Activated CD4-positive, alpha-beta T cell treated with anti-CD3 and anti-CD28 coated beads for 1 hour (primary cell): Measurements from ENCODE around the gene VWC2.

ENCODE experiments used
- DNase-seq: peaks from one replicate; pipeline ENCODE4 v3.0.0-alpha.2; 2020

VWC2 gene

GRCh38 chr7:49852619-49853462 lies 79.4 kb downstream of the VWC2 start:
- no peak for DNase-seq

DNA sequence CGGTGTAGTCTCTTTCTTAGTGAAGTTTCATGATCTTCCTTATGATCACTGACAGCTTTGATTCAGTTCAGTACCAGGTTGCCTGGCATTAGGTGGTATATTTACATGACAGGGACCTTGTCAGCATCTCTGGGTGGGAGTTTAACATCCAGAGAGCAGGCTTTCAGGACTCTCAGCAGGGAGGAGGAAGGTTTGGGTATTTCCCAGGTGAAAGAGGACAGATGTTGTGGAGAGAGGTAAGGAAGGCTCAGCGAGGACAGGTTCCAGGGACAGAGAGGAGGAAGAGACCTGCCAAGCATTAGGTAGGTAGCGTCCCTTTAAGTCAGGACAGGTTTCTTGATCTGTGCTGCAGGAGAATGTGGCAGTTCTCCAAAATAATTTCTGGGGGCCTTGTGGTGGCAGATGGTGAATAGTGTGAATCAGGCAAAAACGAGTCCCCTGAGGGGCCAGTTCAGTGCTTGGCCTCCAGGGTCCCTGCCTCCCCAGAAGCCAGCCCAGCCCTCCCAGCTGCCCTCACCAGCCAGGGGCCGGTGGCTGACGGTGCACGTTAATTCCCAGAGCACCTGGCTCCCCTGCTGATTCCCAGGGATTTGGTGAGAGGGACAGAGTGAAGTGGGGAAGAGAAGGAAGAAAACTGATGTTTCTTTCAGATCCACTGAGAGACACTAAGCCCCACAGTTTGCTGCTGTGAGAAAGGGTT lies 82.0 kb downstream of the VWC2 start:
- DNase-seq, result no peak

DNA sequence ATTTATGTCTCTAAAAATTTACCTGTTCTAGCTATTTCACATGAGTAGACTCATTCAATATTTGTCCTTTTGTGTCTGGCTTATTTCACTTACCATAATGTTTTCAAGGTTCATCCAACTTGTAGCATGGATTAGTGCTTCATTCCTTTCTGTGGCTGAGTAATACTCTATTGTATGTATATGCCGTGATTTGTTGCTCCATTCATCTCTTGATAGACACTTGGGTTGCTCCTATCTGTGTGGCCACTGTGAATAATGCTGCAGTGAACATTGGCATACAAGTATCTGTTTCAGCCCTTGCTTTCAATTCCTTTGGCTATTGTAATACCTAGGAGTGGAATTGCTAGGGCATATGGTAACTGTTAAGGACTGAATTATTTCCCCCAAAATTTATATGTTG lies 86.9 kb downstream of the VWC2 start:
- no peak for DNase-seq

DNA sequence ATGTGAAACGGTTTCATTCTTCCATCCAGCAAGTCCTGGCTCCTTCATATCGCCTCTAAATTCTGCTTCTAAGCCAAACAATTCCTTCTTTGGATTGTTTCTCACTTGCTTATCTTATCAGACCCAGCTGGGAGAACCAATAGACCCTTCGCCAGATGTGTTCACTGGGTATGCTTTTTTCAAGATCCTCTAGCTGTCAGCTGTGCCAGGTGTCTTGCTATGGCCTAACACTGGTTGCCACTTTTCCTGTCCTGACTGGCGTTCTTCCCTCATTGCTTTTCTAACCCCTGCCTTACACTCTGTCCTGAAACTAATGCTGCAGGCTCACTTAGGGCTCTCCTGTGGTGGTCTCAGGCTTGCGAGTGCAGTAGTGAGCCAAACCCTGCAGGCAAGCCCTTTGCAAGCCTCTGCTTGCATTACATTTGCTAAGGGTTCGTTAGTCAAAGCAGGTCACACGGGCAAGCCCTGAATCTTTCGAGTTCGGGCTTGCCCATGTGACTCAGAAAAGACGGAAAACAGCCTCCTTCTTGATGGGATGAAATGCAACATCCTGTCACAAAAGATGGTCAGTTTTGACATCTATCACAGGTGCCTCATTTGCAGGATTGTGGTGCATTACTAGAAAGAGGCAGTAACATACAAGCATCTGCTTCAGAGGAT lies 92.8 kb downstream of the VWC2 start:
- no peak for DNase-seq

DNA sequence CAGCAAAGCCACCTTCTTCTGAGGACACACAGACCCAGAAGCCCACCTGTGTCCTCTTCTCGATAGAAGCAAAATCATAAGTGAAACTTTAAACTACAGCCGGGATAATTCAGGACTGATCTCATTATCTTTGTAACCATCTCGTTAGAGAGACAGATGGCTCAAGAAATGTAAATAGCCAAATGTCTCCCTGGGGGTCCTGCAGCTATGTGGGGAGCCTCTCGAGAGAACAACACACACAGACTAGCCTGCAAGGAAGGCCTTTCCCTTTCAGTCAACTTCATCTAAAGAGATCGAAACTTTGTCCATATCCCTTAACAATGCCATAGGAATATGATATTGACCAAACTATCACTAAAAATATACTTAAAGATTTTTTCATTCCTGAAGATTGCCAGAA lies 93.5 kb downstream of the VWC2 start:
- DNase-seq, result no peak

DNA sequence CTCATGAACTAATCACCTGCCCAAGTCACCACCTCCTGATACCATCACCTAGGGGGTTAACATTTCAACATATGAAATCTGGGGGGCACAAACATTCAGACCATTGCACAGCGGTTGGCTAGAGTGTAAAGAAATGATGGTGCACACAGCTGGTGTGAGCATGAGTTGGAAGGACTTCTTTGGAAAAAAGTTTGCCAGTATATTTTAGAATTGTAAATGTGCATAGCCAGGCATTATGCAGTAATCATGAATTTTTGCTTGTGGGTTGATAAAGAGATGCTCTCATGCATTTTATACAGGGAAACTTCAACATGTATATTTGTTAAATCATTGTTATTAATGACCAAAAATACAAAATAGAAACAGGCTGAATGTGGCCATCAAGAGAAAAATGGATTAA lies 100.0 kb downstream of the VWC2 start:
- no peak for DNase-seq

- DNase-seq, result no peak
Observed at GRCh38 chr7:49875336-49875735, 101.9 kb downstream of the VWC2 start.

DNA sequence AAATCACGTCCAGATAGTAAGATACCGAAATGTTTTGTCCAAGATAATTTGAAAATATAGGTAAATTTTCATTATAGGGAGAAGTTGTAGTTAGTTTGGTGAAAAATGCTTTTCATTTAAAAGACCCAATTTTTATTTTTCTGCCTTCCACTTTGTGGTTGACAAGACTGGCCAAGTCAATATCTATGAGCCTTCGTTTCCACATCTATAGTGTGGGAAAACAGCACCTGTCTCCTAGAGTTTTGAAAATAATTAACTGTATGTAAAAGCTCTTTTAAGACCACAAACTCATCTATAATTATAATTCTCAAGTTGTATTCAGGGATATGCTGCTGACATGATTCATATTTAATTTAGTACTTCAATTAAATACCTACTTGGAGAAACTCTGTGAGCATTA lies 102.8 kb downstream of the VWC2 start:
- DNase-seq, result no peak

DNA sequence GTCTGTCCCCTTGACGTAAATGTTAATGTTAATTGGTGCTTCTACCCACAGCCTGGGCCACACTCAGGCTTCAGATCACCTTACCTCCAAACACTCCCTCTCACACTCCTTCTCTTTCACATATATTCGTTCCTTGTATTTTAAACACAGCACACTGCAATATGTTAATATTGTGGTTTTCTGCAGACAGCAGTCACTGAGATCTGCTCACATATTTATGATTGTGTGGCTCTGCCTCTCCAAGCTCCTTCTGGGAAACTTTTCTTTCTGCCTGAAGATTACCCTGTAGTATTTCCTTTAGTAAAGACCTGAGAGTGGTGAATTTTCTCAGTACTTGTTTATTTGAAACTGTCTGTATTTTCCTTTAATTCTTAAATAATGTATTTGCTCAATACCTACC lies 104.7 kb downstream of the VWC2 start:
- no peak for DNase-seq

GRCh38 chr7:49878627-49879026 lies 105.2 kb downstream of the VWC2 start:
- no peak for DNase-seq

- no peak for DNase-seq
Observed at GRCh38 chr7:49883933-49884332, 110.5 kb downstream of the VWC2 start.

DNA sequence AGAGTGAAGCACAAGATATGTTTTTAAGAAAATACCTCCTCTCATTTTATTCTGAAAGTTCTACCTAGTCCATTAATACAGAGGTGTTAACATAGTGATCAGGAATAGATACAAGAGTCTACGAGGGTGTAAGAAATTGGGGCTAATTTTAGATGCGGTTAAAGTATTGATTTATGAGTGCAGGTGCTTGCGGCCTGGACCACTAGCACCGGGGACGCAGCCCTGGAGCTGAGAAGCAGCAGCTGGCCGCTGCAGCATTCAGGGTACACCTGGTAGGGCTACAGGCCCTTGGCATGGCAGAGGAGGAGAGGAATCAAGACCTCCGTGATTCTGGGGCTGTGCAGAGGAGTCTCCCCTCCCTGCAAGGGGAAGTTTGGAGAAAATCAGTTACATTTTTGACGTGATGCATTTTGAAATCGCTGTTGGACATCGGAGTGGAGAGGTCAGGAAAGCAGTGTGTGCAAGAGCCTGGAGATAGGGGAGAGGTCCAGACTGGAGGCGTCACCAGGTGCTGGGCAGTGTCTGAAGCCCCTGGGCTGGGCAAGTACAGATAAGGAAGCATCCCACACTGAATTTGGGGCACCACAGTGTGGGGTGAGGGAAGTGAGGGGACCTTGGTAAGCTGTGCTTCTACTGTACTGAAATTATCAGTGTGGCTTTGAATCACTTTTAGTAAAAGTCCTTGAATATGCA lies 112.3 kb downstream of the VWC2 start:
- no peak for DNase-seq

DNA sequence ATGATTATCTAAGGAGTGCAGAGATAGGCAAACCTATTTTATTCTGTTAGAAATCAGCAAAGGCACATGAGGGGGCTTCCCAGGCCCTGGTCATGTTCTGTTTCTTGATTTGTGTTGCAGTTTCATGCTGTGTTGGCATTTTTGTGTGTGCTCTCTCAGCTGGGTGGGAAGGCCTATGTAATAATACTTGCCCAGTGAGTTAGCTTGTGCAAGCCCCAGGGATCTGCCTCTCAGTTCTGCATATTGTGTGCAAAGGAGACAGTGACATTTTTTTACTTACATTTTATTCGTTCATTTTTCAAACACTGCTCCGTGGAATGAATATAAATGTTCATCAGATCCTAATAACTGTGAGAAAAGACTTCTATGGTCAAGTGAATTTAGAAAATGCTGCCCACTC lies 119.0 kb downstream of the VWC2 start:
- no peak for DNase-seq

- DNase-seq, result no peak
Observed at GRCh38 chr7:49893131-49893530, 119.7 kb downstream of the VWC2 start.

DNA sequence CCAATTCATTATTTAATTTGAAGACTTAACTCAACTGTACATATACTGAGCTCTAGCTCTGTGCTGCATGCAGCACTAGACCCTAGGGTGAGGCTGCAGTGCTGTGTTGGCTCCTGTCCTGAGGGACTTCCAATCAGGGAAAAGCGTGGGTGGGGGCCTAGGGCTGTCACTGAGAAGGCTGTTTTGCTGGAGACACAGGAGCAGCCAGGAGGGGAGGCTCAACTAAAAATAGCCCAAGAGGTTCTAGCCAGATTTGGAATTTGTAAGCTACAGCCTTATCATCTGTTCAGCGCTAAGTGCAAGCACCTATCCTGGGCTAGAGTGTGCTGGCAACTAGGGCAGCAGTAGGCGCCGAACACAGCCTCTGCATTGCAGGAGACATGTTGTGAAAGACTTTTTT lies 121.1 kb downstream of the VWC2 start:
- DNase-seq, result no peak

GRCh38 chr7:49911909-49912308 lies 138.5 kb downstream of the VWC2 start:
- DNase-seq, result no peak

DNA sequence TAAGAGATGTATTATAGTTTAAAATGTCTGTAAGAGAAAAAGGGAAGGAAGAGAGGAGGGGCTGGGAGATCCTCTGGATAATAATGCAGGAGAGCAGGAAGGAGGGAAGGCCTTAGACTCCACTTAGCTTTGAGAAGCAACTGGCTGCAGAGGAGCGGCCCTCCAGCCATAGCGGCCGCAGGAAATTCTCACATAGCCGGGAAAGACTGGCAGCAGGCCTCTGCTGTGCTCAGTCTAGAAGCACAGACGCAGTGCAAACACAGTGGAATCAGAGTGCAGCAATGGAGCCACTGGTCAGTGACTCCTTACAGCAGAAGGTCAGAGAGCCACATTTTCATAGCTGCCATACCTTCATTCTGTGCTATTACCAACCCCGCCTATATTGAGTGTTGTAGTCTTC lies 153.3 kb downstream of the VWC2 start:
- DNase-seq, result no peak

DNA sequence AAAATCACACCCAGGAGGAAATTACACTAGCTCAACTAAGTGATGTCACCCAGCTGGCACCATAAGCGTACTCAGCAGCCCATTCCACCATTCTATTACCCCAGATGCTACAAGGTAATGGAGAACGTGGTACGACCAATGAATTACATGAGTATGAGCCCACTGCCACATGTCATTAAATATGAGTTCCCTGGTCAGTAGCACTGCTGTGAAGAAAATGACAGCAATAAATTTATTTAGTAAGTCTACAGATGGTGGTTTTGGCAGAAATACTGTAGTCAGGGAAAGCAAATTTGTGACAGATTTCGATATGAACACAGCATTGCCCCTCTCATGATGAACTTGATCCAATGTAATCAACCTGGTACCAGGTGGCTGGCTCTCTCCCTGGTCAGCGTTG lies 154.2 kb downstream of the VWC2 start:
- DNase-seq, result no peak

GRCh38 chr7:49928787-49929186 lies 155.3 kb downstream of the VWC2 start:
- no peak for DNase-seq

DNA sequence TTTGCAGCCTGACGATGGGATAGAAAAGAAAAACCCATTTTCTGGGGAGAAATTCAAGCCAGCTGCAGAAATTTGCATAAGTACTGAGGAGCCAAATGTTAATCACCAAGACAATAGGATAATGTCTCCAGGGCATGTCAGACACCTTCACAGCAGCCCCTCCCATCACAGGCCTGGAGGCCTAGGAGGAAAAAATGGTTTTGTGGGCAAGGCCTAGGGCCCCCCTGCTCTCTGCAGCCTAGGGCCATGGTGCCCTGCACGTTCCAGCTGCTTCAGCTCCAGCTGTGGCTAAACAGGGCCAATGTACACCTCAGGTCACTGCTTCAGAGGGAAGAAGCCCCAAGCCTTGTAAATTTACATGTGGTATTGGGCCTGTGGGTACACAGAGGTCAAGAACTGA lies 158.2 kb downstream of the VWC2 start:
- DNase-seq, result no peak

DNA sequence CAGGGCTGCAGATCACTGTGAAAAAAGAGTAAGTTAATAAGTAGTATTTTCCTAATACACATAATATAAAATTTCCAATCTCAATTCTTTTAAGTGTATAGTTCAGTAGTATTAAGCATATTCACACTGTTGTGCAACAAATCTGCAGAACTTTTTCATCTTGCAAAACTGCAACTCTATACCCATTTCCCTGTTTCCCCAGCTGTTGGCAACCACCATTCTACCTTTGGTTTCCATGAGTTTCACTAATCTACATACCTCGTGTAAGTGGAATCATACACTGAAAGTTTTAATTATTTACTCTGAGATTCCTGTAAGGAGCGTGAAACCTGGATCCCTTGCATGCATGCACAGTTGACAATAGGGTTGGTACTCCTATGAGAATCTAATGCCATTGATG lies 164.2 kb downstream of the VWC2 start:
- DNase-seq, result no peak
